ENCODE data around the gene ASXL2. TPM values are rescaled to one million over a fixed set of nuclear protein-coding genes. Genes with fewer than 3 reads are reported as not detected.

Gene ASXL2
- total and polyA plus RNA-seq, 2 of the 13 experiments (the other 11 are each of a cell fraction or from before 2014, with no cell fraction given): 12.1 to 19.2 TPM

DNA sequence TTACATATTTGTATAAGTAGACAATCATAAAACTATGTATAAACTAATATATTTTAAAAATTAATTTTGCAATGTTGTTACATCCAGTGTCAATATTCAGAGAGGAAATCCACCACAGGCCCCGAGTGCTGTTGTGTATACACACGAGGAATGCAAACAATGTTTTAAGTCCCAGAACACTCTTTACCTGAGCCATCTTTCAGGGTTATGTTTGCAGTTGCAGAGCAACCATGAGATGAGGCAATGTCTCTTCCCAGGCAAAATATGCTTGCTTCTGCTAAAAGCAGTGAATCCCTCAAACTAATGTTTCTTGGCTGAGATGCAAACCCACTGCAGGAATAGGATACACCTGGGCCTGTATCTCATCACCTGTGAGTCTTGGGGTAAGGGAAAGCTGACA, 91.3 kb downstream of the ASXL2 start (continued):
- no peak for TF ChIP-seq CTCF (CRISPR knock-in tag; IDR thresholded peaks at IDR 0.05)
- TF ChIP-seq, protein P1, sequence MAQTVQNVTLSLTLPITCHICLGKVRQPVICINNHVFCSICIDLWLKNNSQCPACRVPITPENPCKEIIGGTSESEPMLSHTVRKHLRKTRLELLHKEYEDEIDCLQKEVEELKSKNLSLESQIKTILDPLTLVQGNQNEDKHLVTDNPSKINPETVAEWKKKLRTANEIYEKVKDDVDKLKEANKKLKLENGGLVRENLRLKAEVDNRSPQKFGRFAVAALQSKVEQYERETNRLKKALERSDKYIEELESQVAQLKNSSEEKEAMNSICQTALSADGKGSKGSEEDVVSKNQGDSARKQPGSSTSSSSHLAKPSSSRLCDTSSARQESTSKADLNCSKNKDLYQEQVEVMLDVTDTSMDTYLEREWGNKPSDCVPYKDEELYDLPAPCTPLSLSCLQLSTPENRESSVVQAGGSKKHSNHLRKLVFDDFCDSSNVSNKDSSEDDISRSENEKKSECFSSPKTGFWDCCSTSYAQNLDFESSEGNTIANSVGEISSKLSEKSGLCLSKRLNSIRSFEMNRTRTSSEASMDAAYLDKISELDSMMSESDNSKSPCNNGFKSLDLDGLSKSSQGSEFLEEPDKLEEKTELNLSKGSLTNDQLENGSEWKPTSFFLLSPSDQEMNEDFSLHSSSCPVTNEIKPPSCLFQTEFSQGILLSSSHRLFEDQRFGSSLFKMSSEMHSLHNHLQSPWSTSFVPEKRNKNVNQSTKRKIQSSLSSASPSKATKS (CRISPR knock-in tag; IDR thresholded peaks at IDR 0.05): no peak
- TF ChIP-seq TFAP4 (IDR thresholded peaks at IDR 0.05; ENCODE audit: borderline replicate concordance, low read depth): no peak
- TF ChIP-seq, protein P2, sequence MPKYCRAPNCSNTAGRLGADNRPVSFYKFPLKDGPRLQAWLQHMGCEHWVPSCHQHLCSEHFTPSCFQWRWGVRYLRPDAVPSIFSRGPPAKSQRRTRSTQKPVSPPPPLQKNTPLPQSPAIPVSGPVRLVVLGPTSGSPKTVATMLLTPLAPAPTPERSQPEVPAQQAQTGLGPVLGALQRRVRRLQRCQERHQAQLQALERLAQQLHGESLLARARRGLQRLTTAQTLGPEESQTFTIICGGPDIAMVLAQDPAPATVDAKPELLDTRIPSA (CRISPR knock-in tag; IDR thresholded peaks at IDR 0.05; ENCODE audit: borderline replicate concordance): no peak
- no peak for TF ChIP-seq ZNF282 (IDR thresholded peaks at IDR 0.05; ENCODE audit: partially characterized antibody)
- no peak for TF ChIP-seq ZNF790 (CRISPR knock-in tag; IDR thresholded peaks at IDR 0.05; ENCODE audit: borderline replicate concordance)
- no peak for TF ChIP-seq CCAR2 (optimal IDR thresholded peaks at IDR 0.05; ENCODE audit: low read depth, low read length)
- no peak for TF ChIP-seq ASH2L (IDR thresholded peaks at IDR 0.05; ENCODE audit: insufficient read length, low read depth, low read length)
- TF ChIP-seq ZNF605 (CRISPR knock-in tag; IDR thresholded peaks at IDR 0.05): no peak
- TF ChIP-seq ZSCAN30 (CRISPR knock-in tag; IDR thresholded peaks at IDR 0.05): no peak
- TF ChIP-seq, protein P3, sequence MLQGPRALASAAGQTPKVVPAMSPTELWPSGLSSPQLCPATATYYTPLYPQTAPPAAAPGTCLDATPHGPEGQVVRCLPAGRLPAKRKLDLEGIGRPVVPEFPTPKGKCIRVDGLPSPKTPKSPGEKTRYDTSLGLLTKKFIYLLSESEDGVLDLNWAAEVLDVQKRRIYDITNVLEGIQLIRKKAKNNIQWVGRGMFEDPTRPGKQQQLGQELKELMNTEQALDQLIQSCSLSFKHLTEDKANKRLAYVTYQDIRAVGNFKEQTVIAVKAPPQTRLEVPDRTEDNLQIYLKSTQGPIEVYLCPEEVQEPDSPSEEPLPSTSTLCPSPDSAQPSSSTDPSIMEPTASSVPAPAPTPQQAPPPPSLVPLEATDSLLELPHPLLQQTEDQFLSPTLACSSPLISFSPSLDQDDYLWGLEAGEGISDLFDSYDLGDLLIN (CRISPR knock-in tag; IDR thresholded peaks at IDR 0.05; ENCODE audit: borderline replicate concordance): no peak
- TF ChIP-seq MLXIP (CRISPR knock-in tag; IDR thresholded peaks at IDR 0.05; ENCODE audit: borderline replicate concordance): no peak
- TF ChIP-seq ELF3 (CRISPR knock-in tag; IDR thresholded peaks at IDR 0.05): peak; percentile 69
- TF ChIP-seq, protein P4, sequence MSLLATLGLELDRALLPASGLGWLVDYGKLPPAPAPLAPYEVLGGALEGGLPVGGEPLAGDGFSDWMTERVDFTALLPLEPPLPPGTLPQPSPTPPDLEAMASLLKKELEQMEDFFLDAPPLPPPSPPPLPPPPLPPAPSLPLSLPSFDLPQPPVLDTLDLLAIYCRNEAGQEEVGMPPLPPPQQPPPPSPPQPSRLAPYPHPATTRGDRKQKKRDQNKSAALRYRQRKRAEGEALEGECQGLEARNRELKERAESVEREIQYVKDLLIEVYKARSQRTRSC (CRISPR knock-in tag; IDR thresholded peaks at IDR 0.05; ENCODE audit: low read depth): no peak
- no peak for TF ChIP-seq ARNT2 (CRISPR knock-in tag; IDR thresholded peaks at IDR 0.05; ENCODE audit: low read depth)
- no peak for TF ChIP-seq ZNF138 (CRISPR knock-in tag; IDR thresholded peaks at IDR 0.05; ENCODE audit: low read depth)
- no peak for TF ChIP-seq RBM39 (IDR thresholded peaks at IDR 0.05; ENCODE audit: low read depth, low read length, poor library complexity, severe bottlenecking)
- TF ChIP-seq ZNF10 (CRISPR knock-in tag; IDR thresholded peaks at IDR 0.05; ENCODE audit: borderline replicate concordance, low read depth): no peak
- no peak for TF ChIP-seq TCF7L2 (IDR thresholded peaks at IDR 0.05; ENCODE audit: low read depth, low read length)
